ENCODE data around the gene RAET1G.

GRCh38 chr6:149951626-149952025, 28.7 kb upstream of the RAET1G start:
- TF ChIP-seq CTCF (conservative IDR thresholded peaks at IDR 0.05; ENCODE audit: low read depth, low read length) (no peak), EZH2 (IDR thresholded peaks at IDR 0.05; ENCODE audit: borderline replicate concordance, low read depth, low read length, poor library complexity, severe bottlenecking) (no peak)
